Skeletal muscle tissue (tissue), 4 donors: ENCODE measurements around the gene METTL15. TPM values are rescaled to one million over a fixed set of nuclear protein-coding genes. Genes with fewer than 3 reads are reported as not detected.
"Not testable (repeated sequence)": the region's sequence is repeated elsewhere in the genome, so short reads cannot be mapped to it uniquely, and the experiment has no call there.

Experiments
- H3K27ac ChIP-seq: one replicate; pipeline ENCODE4 v1.7.0; 2013; ENCODE audit warnings: mild to moderate bottlenecking, low read depth, low read length, inconsistent platforms
- H3K27me3 ChIP-seq, 3 donors: one replicate each; pipeline ENCODE4 v1.7.0; 2013; ENCODE audit warnings: low read length in 3 of 3; ENCODE audit not compliant: control insufficient read depth in 3 of 3, insufficient read depth in 3 of 3
- H3K36me3 ChIP-seq, 3 donors: one replicate each; pipeline ENCODE4 v1.7.0; 2013; ENCODE audit warnings: low read length in 3 of 3; ENCODE audit not compliant: control insufficient read depth in 3 of 3, insufficient read depth in 3 of 3
- H3K4me1 ChIP-seq, 3 donors: one replicate each; pipeline ENCODE4 v1.7.0; 2013; ENCODE audit warnings: low read length in 3 of 3, mild to moderate bottlenecking in 3 of 3; ENCODE audit not compliant: control insufficient read depth in 3 of 3, insufficient read depth in 3 of 3
- H3K4me3 ChIP-seq, 3 donors: one replicate each; pipeline ENCODE4 v1.7.0; 2013; ENCODE audit warnings: low read length in 3 of 3
- H3K9ac ChIP-seq, 3 donors: one replicate each; pipeline ENCODE4 v1.7.0; 2013; ENCODE audit warnings: low read length in 3 of 3, mild to moderate bottlenecking in 3 of 3, moderate library complexity in 2 of 3, low read depth in 1 of 3
- H3K9me3 ChIP-seq, 3 donors: one replicate each; pipeline ENCODE4 v1.7.0; 2013; ENCODE audit warnings: low read length in 3 of 3; ENCODE audit not compliant: control insufficient read depth in 3 of 3
- total RNA-seq: library from RNA; depleted of rRNA; stranded (reverse); fragments of >200 nt; gene quantifications from one replicate; pipeline ENCODE4 v1.2.3, GENCODE V29; 2014
- donor health status: Osteomylitis.

METTL15 gene
- total RNA-seq, 1 donor from 2014 or later: 21.9 TPM

GRCh38 chr11:28136157-28136556 lies 28.0 kb downstream of the METTL15 start:
- not testable (repeated sequence) for H3K4me3 ChIP-seq, H3K9me3 ChIP-seq, H3K27ac ChIP-seq, H3K9ac ChIP-seq, H3K4me1 ChIP-seq, H3K27me3 ChIP-seq
- peaks cover 6 to 19% (median 9%) of the 10 kb centered on the region in 3 donors for H3K36me3 ChIP-seq

GRCh38 chr11:28137366-28137765 lies 29.2 kb downstream of the METTL15 start:
- no peaks in the 10 kb centered on the region for H3K4me1 ChIP-seq
- H3K9ac ChIP-seq: no peak overlapping the region

DNA sequence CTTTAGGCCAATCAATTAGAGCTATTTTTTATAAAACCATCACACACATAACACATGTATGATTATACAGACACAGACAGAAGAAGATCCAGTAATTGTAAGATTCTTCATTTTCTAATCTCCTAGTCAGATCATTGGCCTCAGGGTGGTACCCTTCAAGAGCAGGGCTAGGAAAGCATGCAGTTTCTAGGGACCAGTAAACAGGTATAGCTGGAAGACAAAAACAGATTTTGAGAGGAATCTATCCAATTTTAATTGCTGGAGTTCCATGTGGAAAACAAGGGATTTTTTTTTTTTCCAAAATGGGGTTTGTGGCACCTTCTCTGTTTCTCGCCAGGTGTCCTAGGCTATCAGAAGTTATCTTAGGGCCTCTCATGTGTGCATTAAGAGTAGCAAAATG lies 29.6 kb downstream of the METTL15 start:
- Histone ChIP-seq H3K9ac (no peak overlapping the region), H3K4me1 (no peaks in the 10 kb centered on the region), H3K9me3 (peaks cover 0 to 3% (median 3%) of the 10 kb centered on the region in 3 donors), H3K27me3 (no peaks in the 10 kb centered on the region), H3K27ac (no peak overlapping the region), H3K4me3 (no peak overlapping the region), H3K36me3 (peaks cover 6 to 17% (median 9%) of the 10 kb centered on the region in 3 donors)

More at GRCh38 chr11:28137366-28137765, 29.2 kb downstream of the METTL15 start:
- Histone ChIP-seq H3K27me3 (no peaks in the 10 kb centered on the region), H3K27ac (no peak overlapping the region), H3K4me3 (no peak overlapping the region), H3K36me3 (peaks cover 6 to 17% (median 9%) of the 10 kb centered on the region in 3 donors), H3K9me3 (peaks cover 0 to 3% (median 3%) of the 10 kb centered on the region in 3 donors)

DNA sequence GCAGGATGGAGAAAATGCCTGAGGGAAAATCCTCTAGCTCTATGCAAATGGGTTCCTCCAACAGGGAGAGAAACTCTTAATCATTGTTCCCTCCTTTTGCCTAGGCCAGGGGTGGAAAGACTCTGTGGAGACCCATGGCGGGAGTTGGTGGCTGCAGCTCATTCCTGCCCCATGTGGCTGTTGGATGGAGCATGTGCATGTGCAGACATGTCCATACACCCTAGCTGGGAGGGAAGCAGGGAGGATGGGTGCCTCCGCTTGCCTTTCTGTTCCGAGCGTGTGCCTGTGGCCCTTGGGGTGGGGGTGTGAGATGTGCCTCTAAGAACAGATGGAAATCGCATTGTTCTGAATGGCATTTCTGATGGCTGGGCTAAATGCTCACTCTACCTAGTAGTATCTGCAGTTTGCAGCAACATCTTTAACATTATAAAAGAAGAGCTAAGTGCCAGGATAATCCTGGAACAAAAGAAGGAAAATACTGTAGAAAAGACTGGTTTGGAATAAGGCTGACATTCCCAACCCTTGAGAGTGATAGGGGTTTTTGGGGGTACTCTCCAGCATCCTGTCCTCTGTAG lies 31.7 kb downstream of the METTL15 start:
- Histone ChIP-seq H3K4me1 (no peaks in the 10 kb centered on the region), H3K27ac (no peak overlapping the region), H3K4me3 (no peak overlapping the region), H3K27me3 (no peaks in the 10 kb centered on the region), H3K36me3 (peaks cover 3 to 14% (median 9%) of the 10 kb centered on the region in 3 donors), H3K9ac (no peak overlapping the region), H3K9me3 (peaks cover 0 to 3% (median 3%) of the 10 kb centered on the region in 3 donors)

- no peak overlapping the region for H3K9ac ChIP-seq
- no peak overlapping the region for H3K4me3 ChIP-seq
- no peaks in the 10 kb centered on the region for H3K4me1 ChIP-seq
These were observed 32.7 kb downstream of the METTL15 start for GRCh38 chr11:28140689-28141455.

DNA sequence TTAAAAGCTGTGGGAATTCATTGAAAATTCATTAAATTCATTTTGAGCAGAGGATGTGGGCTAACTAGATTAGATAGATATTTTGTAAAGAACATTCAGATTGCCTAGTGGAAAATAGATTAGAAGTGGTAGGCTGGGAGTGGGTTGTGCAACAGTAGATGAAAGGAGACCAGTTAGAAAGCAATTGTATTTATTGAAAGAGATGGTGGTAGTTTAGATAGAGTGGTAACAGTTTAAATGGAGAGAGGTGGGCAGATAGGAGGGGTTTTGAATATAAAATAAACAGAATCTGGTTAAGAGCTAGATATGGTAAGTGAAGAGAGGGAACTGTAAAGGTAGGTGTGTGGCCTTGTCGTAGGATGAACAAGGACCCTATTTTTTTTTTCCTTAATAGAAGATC lies 34.5 kb downstream of the METTL15 start:
- no peaks in the 10 kb centered on the region for H3K4me1 ChIP-seq
- no peaks in the 10 kb centered on the region for H3K27me3 ChIP-seq
- H3K9me3 ChIP-seq: peaks cover 0 to 3% (median 3%) of the 10 kb centered on the region in 3 donors
- no peak overlapping the region for H3K4me3 ChIP-seq
- no peak overlapping the region for H3K9ac ChIP-seq
- H3K27ac ChIP-seq: no peak overlapping the region
- peaks cover 3 to 14% (median 5%) of the 10 kb centered on the region in 3 donors for H3K36me3 ChIP-seq

More at GRCh38 chr11:28140689-28141455, 32.7 kb downstream of the METTL15 start:
- Histone ChIP-seq H3K27ac (no peak overlapping the region), H3K36me3 (peaks cover 3 to 14% (median 5%) of the 10 kb centered on the region in 3 donors), H3K9me3 (peaks cover 0 to 3% (median 3%) of the 10 kb centered on the region in 3 donors), H3K27me3 (no peaks in the 10 kb centered on the region)

- no peaks in the 10 kb centered on the region for H3K27me3 ChIP-seq
- no peak overlapping the region for H3K27ac ChIP-seq
- no peaks in the 10 kb centered on the region for H3K4me1 ChIP-seq
- H3K9ac ChIP-seq: no peak overlapping the region
- peaks cover 2 to 8% (median 5%) of the 10 kb centered on the region in 3 donors for H3K36me3 ChIP-seq
- no peak overlapping the region for H3K4me3 ChIP-seq
- H3K9me3 ChIP-seq: peaks cover 0 to 2% (median 1%) of the 10 kb centered on the region in 3 donors
These were observed 36.6 kb downstream of the METTL15 start for GRCh38 chr11:28144808-28145207.

DNA sequence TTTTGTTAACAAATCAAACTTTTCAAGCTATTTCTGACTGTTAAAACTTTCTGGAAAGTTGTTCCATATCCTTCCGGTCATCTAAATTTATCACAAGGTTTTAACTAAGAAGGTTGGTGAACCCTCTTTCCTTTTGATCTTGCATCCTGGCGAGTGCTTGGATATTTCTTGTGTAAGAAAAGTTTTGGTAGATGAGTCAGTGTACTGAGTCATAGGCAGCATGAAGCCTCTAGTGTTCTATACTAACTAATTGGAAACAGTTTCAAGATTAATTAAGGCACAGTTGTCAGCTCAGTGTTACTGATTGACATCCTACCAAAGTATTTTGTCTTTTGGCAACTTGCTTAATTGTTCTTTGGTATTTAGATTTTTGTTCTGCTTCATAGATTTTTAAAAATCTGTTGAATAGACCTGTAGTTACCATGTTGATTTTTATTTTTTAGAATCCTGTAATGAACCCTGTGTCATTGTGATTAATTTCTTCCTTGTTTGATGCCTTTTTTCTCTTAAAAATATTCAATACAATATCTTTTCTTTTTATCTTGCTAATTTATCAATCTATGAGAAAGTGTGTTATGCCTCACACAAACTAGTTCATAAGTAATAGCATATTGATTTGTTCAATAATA lies 38.0 kb downstream of the METTL15 start:
- H3K4me3 ChIP-seq: no peak overlapping the region

GRCh38 chr11:28152743-28153142 lies 44.6 kb downstream of the METTL15 start:
- Histone ChIP-seq H3K4me3 (no peak overlapping the region), H3K9me3 (no peaks in the 10 kb centered on the region), H3K4me1 (no peaks in the 10 kb centered on the region), H3K36me3 (peaks cover 0 to 7% (median 3%) of the 10 kb centered on the region in 3 donors), H3K9ac (no peak overlapping the region), H3K27me3 (no peaks in the 10 kb centered on the region), H3K27ac (no peak overlapping the region)

More for the DNA sequence above, 38.0 kb downstream of the METTL15 start:
- Histone ChIP-seq H3K4me1 (no peaks in the 10 kb centered on the region), H3K36me3 (no peaks in the 10 kb centered on the region), H3K9ac (no peak overlapping the region), H3K9me3 (no peaks in the 10 kb centered on the region), H3K27ac (no peak overlapping the region), H3K27me3 (no peaks in the 10 kb centered on the region)

- Histone ChIP-seq H3K36me3 (peaks cover 8 to 14% (median 8%) of the 10 kb centered on the region in 3 donors), H3K9ac (no peak overlapping the region)
These were observed 45.4 kb downstream of the METTL15 start for GRCh38 chr11:28153586-28153985.

More at GRCh38 chr11:28153586-28153985, 45.4 kb downstream of the METTL15 start:
- Histone ChIP-seq H3K9me3 (no peaks in the 10 kb centered on the region), H3K27ac (no peak overlapping the region), H3K4me3 (no peak overlapping the region), H3K4me1 (no peaks in the 10 kb centered on the region), H3K27me3 (no peaks in the 10 kb centered on the region)
